T-helper 2 cell (primary cell): ENCODE measurements around the gene OLFM1.
"Not testable (repeated sequence)": the region's sequence is repeated elsewhere in the genome, so short reads cannot be mapped to it uniquely, and the experiment has no call there.

ENCODE experiments used
- DNase-seq, 5 experiments: peaks; one replicate each; pipeline versions ENCODE4 v3.0.0 to v3.0.0-alpha.2; 2012 to 2022

OLFM1 gene

GRCh38 chr9:135135929-135136315 lies 48.5 kb downstream of the OLFM1 start:
- DNase-seq, result no peak

- DNase-seq, result no peak
Observed at GRCh38 chr9:135136481-135136880, 49.0 kb downstream of the OLFM1 start.

GRCh38 chr9:135136991-135137832 lies 49.7 kb downstream of the OLFM1 start:
- no peak for DNase-seq

GRCh38 chr9:135138078-135138855 lies 50.8 kb downstream of the OLFM1 start:
- DNase-seq, result no peak

GRCh38 chr9:135139366-135139959 lies 52.0 kb downstream of the OLFM1 start:
- no peak for DNase-seq

GRCh38 chr9:135141183-135141774 lies 53.8 kb downstream of the OLFM1 start:
- no peak for DNase-seq

GRCh38 chr9:135144581-135145170 lies 57.2 kb downstream of the OLFM1 start:
- DNase-seq, result no peak

- DNase-seq, result no peak
Observed at GRCh38 chr9:135145312-135145711, 57.8 kb downstream of the OLFM1 start.

- no peak for DNase-seq
Observed at GRCh38 chr9:135146241-135146640, 58.8 kb downstream of the OLFM1 start.

- no peak for DNase-seq
Observed at GRCh38 chr9:135146766-135147473, 59.5 kb downstream of the OLFM1 start.

GRCh38 chr9:135147474-135147805 lies 60.0 kb downstream of the OLFM1 start:
- DNase-seq, result no peak

GRCh38 chr9:135147938-135148337 lies 60.5 kb downstream of the OLFM1 start:
- no peak for DNase-seq

GRCh38 chr9:135148386-135148785 lies 60.9 kb downstream of the OLFM1 start:
- no peak for DNase-seq

- not testable (repeated sequence) for DNase-seq
Observed at GRCh38 chr9:135149901-135150300, 62.4 kb downstream of the OLFM1 start.

- no peak for DNase-seq
Observed at GRCh38 chr9:135150981-135151380, 63.5 kb downstream of the OLFM1 start.

GRCh38 chr9:135151757-135152613 lies 64.5 kb downstream of the OLFM1 start:
- DNase-seq, result no peak

GRCh38 chr9:135152614-135153334 lies 65.3 kb downstream of the OLFM1 start:
- no peak for DNase-seq

GRCh38 chr9:135154050-135154615 lies 66.7 kb downstream of the OLFM1 start:
- DNase-seq, result no peak

- no peak for DNase-seq
Observed at GRCh38 chr9:135155396-135155795, 67.9 kb downstream of the OLFM1 start.
